ENCODE data around the gene PPIE. TPM values are rescaled to one million over a fixed set of nuclear protein-coding genes. Genes with fewer than 3 reads are reported as not detected.

The PPIE gene
- total and polyA plus RNA-seq, 2 of the 13 experiments (the other 11 are each of a cell fraction or from before 2014, with no cell fraction given) = 15.3 to 26.3 TPM

DNA sequence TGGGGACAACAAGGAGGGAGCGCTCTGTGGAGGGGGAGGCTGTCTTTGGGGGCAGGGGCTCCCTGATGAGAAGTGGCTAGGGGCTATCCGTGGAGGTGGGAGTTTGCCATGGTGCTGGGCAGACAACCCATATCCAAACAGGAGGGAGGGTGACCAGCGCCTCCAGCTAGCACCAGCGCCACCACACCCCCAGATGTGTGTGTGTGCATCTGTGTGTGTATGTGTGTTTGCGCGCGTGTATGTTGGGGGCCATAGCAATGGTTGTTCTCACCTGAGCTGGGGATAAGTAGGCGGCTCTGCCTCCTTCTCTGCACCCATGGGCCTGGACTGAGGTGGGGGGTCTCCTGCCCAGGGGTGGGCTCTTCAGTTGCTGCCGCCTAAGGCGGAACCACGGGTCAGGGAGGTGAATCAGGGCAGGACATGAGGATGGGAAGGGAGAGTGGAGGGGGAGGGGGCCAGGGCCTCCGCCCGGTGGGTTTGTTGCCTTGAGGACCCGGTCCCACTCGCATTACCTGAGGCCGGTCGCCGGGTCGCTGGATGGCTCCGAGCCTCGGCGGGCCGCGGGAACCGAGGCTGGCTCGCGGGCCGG, 47.8 kb upstream of the PPIE start (continued):
- TF ChIP-seq ZNF263 (CRISPR knock-in tag; IDR thresholded peaks at IDR 0.05) (no peak), ZBTB20 (CRISPR knock-in tag; IDR thresholded peaks at IDR 0.05; ENCODE audit: borderline replicate concordance, low read depth) (no peak), ZNF180 (CRISPR knock-in tag; IDR thresholded peaks at IDR 0.05; ENCODE audit: borderline replicate concordance, low read depth) (no peak), FOSL1 (CRISPR knock-in tag; IDR thresholded peaks at IDR 0.05; ENCODE audit: borderline replicate concordance) (no peak), ZNF3 (CRISPR knock-in tag; IDR thresholded peaks at IDR 0.05) (no peak), ATF2 (CRISPR knock-in tag; IDR thresholded peaks at IDR 0.05) (no peak), HNRNPK (IDR thresholded peaks at IDR 0.05; ENCODE audit: low read depth, low read length, poor library complexity, severe bottlenecking) (peak; percentile 61), HNRNPUL1 (IDR thresholded peaks at IDR 0.05; ENCODE audit: low read depth, low read length) (no peak), ZNF34 (CRISPR knock-in tag; IDR thresholded peaks at IDR 0.05; ENCODE audit: borderline replicate concordance) (no peak), EED (CRISPR knock-in tag; IDR thresholded peaks at IDR 0.05) (no peak), FOXA3 (CRISPR knock-in tag; IDR thresholded peaks at IDR 0.05) (no peak), KAT2B (IDR thresholded peaks at IDR 0.05; ENCODE audit: borderline replicate concordance, low read depth, low read length) (no peak)
- TF ChIP-seq, protein P1, sequence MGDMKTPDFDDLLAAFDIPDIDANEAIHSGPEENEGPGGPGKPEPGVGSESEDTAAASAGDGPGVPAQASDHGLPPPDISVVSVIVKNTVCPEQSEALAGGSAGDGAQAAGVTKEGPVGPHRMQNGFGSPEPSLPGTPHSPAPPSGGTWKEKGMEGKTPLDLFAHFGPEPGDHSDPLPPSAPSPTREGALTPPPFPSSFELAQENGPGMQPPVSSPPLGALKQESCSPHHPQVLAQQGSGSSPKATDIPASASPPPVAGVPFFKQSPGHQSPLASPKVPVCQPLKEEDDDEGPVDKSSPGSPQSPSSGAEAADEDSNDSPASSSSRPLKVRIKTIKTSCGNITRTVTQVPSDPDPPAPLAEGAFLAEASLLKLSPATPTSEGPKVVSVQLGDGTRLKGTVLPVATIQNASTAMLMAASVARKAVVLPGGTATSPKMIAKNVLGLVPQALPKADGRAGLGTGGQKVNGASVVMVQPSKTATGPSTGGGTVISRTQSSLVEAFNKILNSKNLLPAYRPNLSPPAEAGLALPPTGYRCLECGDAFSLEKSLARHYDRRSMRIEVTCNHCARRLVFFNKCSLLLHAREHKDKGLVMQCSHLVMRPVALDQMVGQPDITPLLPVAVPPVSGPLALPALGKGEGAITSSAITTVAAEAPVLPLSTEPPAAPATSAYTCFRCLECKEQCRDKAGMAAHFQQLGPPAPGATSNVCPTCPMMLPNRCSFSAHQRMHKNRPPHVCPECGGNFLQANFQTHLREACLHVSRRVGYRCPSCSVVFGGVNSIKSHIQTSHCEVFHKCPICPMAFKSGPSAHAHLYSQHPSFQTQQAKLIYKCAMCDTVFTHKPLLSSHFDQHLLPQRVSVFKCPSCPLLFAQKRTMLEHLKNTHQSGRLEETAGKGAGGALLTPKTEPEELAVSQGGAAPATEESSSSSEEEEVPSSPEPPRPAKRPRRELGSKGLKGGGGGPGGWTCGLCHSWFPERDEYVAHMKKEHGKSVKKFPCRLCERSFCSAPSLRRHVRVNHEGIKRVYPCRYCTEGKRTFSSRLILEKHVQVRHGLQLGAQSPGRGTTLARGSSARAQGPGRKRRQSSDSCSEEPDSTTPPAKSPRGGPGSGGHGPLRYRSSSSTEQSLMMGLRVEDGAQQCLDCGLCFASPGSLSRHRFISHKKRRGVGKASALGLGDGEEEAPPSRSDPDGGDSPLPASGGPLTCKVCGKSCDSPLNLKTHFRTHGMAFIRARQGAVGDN (CRISPR knock-in tag; IDR thresholded peaks at IDR 0.05) = peak; percentile 30; the same call in 1 of the 2 replicates
